Brain microvascular endothelial cell (primary cell): ENCODE measurements around the gene LHFPL6.
A peak's percentile ranks its signal among the peaks of the same experiment; 100 is the strongest.

Experiments used
- DNase-seq: peaks from one replicate; pipeline ENCODE4 v3.0.0-alpha.2; 2020
- H3K27ac ChIP-seq: fragments of 250-450 bp; sonication (Bioruptor Pico); 2 replicates; pipeline ENCODE4 v1.5.1; 2020; ENCODE audit warnings: mild to moderate bottlenecking, moderate library complexity
- H3K27me3 ChIP-seq: fragments of 250-450 bp; sonication (Bioruptor Pico); replicated peaks from 2 replicates; pipeline ENCODE4 v1.5.1; 2020; ENCODE audit warnings: mild to moderate bottlenecking
- H3K36me3 ChIP-seq: fragments of 250-450 bp; sonication (Bioruptor Pico); replicated peaks from 2 replicates; pipeline ENCODE4 v1.5.1; 2020; ENCODE audit warnings: mild to moderate bottlenecking
- H3K4me3 ChIP-seq: 2 replicates; pipeline ENCODE4 v1.5.1; 2011; ENCODE audit warnings: low read depth, mild to moderate bottlenecking, control low read depth, low read length, moderate library complexity
- in situ Hi-C: cut with HindIII; loops from 2 replicates; pipeline ENCODE4 v1.10.0; 2017; ENCODE audit warnings: low sequenced_read_pairs, low pct_ligation_motif_present
- TF ChIP-seq, protein P1 (sequence below): IDR thresholded peaks from 2 replicates; pipeline ENCODE4 v1.5.1; 2011; ENCODE audit warnings: low read depth, mild to moderate bottlenecking, moderate library complexity, low read length, control low read depth, inconsistent platforms; ENCODE audit errors: missing control alignments

LHFPL6 gene

DNA sequence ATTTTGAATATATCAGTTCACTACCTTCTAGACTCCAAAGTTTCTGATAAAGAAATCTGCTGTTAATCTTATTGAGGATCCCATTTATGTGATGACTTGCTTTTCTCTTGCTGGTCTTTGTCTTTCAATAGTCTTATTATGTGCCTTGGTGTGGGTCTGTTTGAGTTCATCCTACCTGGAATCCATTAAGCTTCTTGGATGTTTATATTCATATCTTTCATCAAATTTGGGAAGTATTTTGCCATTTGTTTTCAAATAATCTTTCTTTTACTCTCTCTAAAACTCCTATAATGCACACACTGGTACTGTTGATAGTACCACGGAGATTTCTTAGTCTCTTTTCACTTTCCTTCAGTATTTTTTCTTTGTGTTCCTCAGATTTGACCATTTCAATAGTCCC is 28.3 kb upstream of the LHFPL6 start:
- H3K27me3 ChIP-seq, result no peaks in the 10 kb centered on the region
- H3K27ac ChIP-seq, result no peak overlapping the region
- in situ Hi-C loops, result no loop called here
- no peak for DNase-seq
- no peaks in the 10 kb centered on the region for H3K36me3 ChIP-seq
- no peak overlapping the region for H3K4me3 ChIP-seq
- TF ChIP-seq, protein P1, sequence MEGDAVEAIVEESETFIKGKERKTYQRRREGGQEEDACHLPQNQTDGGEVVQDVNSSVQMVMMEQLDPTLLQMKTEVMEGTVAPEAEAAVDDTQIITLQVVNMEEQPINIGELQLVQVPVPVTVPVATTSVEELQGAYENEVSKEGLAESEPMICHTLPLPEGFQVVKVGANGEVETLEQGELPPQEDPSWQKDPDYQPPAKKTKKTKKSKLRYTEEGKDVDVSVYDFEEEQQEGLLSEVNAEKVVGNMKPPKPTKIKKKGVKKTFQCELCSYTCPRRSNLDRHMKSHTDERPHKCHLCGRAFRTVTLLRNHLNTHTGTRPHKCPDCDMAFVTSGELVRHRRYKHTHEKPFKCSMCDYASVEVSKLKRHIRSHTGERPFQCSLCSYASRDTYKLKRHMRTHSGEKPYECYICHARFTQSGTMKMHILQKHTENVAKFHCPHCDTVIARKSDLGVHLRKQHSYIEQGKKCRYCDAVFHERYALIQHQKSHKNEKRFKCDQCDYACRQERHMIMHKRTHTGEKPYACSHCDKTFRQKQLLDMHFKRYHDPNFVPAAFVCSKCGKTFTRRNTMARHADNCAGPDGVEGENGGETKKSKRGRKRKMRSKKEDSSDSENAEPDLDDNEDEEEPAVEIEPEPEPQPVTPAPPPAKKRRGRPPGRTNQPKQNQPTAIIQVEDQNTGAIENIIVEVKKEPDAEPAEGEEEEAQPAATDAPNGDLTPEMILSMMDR, result no peak

DNA sequence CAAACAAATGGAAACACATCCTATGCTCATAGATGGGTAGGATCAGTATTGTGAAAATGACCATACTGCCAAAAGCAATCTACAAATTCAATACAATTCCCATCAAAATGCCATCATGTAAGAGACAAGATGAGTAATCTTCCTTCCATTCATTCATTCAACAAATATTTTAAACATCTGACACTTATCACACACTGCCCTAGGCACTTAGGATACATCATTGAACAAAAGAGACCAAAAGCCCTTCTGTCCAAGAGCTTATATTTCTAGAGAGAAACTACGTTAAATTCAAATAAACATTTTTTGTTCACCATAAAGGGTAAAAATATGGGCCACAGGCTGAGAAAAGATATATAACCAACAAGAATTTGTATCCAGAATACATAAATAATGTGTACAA is 20.5 kb upstream of the LHFPL6 start:
- no peak overlapping the region for H3K4me3 ChIP-seq
- no peaks in the 10 kb centered on the region for H3K36me3 ChIP-seq
- no peak overlapping the region for H3K27ac ChIP-seq
- DNase-seq, result no peak
- TF ChIP-seq, protein P1, result no peak
- H3K27me3 ChIP-seq, result no peaks in the 10 kb centered on the region
- in situ Hi-C loops, result no loop called here

DNA sequence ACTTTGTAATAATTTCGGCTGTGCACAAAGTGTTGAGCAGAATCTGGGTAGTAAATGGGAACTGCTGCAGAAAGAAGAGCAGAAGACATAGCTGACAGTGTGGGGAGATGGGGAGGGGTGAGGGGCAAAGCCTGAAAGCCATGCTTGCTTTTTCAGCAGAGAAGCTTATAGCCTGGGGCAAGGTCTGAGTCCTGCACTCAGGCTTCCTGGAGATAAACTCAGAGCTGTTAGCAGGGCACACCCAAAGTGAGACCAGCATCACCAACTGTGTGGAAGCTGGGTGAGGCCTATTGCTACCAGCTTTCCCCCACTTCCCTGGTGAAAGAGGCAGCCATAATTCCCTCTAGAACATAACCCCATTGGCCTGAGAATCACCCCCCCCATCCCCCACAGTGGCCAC is 15.6 kb upstream of the LHFPL6 start:
- in situ Hi-C loops, result no loop called here
- DNase-seq, result no peak
- no peak overlapping the region for H3K4me3 ChIP-seq
- no peaks in the 10 kb centered on the region for H3K36me3 ChIP-seq
- H3K27ac ChIP-seq, result no peak overlapping the region
- H3K27me3 ChIP-seq, result no peaks in the 10 kb centered on the region
- TF ChIP-seq, protein P1, result no peak

DNA sequence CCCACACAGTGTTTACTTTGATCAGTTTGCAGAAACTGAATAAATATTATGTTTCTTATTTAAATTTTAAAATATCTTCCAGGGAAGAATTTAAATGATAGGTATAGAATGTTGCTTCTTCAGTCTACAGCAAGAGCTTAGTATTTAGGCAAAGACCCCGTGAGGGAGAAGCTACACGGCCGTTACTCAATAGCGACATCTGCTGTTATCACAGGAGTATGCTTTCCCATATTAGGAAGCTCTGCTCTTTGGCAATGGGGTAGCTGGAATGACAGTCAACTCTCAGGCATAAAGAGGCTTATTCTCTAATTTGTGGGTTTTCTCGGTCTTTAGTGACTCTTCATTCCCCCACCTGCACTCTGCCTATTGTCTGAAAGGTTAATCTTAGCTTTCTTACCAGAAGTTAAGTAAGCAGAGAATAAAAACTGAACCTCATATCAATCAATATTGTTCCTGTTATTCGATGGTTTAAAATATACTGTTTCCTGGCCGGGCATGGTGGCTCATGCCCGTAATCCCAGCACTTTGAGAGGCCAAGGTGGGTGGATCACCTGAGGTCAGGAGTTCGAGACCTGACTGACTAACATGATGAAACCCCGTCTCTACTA is 13.2 kb upstream of the LHFPL6 start:
- Histone ChIP-seq H3K36me3 (no peaks in the 10 kb centered on the region), H3K27ac (no peak overlapping the region), H3K27me3 (no peaks in the 10 kb centered on the region), H3K4me3 (no peak overlapping the region)
- in situ Hi-C loops, result no loop called here
- DNase-seq, result peak; percentile 56
- TF ChIP-seq, protein P1, result peak; percentile 94

DNA sequence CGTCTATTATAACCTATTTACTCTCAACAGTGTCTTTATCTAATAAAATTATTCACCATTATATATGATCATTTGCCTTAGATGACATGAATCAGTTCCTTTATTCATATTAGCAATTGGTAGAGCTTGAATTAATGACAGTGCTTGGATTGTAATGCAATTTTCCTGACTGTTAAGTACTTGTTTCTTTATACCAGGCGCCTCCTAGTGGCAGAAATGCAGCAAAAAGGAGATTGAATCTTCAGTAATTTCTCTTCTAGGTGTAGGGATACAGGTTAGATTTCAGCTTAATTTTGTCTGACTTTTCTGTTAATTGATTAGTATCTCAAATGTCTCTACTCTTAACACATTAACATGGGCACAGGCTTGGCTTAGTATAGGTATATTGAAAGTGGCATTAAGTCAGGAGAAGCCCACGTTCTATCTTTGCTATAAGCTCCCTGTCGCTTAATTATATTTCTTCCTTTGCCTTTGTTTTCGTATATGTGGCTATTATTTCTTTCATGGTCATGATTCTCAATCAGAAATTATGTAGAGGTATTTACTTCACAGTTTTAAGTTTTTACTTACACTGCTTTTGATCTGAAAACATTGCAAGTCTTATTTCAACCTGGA is 9.1 kb upstream of the LHFPL6 start:
- in situ Hi-C loops, result no loop called here

More for the DNA sequence above, 9.1 kb upstream of the LHFPL6 start:
- DNase-seq, result peak; percentile 76
- Histone ChIP-seq H3K4me3 (no peak overlapping the region), H3K36me3 (no peaks in the 10 kb centered on the region), H3K27ac (no peak overlapping the region), H3K27me3 (no peaks in the 10 kb centered on the region)
- TF ChIP-seq, protein P1, result peak; percentile 68
